DMS79 treated with DMSO at 0.1 percent for 48 hours (cell line): ENCODE measurements around the gene SRP54.
"Not testable (repeated sequence)": the region's sequence is repeated elsewhere in the genome, so short reads cannot be mapped to it uniquely, and the experiment has no call there.

Source experiments
- DNase-seq: peaks from one replicate; lab custom pipeline; 2025; lab: John Stamatoyannopoulos, UW

Gene SRP54

DNA sequence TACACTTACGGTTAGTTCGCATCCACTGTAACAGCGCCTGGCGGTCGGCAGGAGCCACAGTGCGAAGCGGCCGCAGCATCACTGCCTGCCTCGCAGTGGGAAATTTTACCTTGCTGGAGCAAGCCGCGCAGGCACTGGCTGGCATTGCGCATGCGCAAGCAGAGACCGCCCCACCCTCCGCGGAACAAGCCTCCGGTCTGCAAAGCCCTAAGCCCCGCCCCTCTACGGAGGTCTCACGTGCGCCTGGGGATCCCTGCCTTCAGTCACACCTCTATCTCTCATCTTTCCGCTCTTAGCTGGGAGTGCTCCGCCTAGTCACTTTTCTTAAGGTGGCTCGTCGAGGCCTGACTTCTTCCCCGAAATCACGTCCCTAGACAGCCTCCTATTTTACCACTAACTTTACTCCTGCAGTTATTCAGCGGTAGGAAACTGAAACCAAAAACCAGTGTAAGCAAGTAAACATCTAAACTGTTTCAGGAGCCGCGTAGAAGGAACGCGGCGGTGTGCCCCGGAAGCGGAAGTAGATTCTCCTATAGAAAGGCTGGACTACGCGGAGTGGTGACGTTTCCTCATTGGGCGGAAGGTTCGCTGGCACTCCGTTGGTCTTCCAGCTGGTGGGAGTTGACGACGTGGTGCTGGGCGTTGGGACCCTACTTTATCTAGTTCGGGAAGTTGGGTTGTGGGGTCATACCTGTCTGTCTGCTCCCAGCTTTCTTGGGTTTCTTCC is at the start of gene SRP54:
TSS of gene SRP54 (plus strand) at position 572 of the 727 bp plus-strand sequence. CDS start 13,718 bp downstream, outside the sequence.
- peak; percentile 100 for DNase-seq

DNA sequence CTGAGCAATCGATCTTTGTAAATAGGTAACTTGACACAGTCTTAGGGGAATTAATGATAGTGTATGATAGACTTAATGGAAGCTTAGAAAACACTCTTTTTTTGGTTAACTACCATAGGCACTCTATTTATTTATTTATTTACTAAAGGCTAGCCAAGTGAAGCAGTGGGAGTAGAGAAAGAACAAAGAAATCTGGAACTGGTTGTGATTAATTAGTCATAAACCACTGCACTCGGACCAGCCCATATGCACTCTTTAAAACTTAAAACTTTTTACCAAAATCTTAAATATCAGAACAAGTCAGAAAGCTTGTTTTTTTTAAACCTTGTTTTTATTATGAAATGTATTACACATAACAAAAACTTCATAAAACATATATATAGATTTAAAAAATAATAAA is 49.5 kb upstream of the SRP54 start:
- no peak for DNase-seq

DNA sequence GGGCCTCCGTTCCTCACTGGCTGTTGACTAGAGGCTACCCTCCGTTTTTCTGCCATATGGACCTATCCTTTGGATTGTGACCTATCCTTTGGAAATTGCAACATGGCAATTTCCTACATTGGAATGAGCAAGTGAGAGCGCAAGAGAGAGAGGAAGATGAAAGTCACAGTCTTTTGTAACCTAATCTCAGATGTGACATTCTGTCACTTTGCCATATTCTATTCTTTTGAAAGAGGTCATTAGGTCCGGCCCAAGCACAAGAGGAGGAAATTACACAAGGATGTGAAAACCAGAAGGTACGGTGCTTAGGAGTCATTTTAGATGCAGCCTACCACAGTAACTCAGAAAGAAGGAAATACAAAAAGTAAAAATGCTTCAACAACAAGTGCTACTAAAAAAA is 47.3 kb upstream of the SRP54 start:
- DNase-seq: no peak

DNA sequence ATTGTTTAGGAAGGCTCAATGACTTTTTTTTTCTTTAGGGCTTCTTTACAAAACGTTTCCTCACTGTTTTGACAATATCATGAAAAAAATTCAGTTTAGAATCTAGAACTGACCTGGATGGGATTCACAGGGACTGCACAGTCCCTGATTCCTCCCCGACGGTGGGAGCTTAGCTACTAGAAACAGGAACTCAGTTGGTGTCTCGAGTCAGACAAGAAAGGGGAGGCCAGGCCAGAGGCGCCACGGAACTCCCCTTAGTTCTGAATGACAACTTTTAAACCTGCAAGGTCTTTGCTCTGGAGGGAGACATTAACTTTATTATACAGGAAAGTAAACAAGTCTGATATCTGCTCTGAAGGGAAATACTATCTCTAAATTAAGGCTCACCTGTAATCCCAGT is 45.4 kb upstream of the SRP54 start:
- DNase-seq: no peak

DNA sequence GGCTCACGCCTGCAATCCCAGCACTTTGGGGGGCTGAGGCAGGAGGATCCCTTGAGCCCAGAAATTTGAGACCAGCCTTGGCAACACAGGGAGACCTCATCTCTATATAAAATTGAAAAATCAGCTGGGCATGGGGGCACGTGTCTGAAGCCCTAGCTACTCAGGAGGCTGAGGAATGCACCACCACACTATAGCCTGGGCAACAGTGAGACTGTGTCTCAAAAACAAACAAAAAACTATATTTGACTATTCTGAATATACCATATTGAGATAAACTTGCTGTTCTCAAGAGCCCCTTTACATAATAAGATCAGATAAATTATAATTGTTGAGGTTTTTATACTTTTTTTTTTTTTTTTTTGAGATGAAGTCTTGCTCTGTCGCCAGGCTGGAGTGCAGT is 44.9 kb upstream of the SRP54 start:
- no peak for DNase-seq

DNA sequence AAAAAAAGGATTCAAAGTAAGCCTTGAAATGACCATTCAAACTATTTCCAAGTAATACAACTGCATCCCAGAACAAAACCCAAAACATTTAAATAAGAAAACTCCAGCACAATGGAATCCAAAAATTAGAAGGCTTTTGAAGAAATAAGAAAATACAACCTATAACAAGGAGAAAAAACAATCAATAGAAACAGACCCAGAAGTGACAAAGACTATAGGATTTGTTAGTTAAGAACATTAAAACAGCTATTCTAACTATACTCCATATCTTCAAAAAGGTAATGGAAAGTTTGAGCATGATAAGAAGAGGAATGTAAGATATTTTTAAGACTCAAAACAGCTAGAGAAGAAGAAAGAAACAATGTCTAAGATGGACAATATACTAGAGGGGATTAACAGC is 39.3 kb upstream of the SRP54 start:
- no peak for DNase-seq

DNA sequence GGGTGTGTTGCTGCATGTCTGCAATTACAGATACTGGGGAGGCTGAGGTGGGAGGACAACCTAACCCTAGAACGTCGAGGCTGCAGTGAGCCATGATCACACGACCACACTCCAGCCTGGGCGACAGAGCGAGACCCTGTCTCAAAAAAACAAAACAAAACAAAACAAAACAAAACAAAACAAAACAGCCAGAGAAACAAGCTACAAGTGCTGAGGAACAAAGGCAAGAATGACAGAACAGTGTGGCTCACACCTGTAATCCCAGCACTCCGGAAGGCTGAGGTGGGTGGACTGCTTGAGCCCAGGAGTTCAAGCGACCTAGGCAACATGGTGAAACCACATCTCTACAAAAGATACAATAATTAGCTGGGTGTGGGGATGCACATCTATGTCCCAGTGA is 38.0 kb upstream of the SRP54 start:
- DNase-seq: no peak

DNA sequence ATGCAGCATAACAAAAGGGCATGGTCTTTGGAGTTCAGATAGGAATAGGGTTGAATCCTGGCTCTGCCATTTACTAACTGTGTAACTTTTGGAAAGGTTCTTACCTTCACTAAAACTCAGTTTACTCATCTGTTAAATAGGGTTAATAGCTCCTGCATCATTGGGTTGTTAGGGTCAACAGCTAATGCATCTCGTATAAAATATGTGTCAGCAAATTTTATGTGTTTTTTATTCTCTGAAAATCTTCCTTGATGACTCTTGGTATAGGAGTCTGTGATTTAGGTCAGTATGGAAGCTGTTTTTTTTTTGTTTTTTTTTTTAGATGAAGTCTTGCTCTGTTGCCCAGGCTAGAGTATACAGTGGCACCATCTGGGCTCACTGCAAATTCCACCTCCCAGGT is 36.1 kb upstream of the SRP54 start:
- DNase-seq: no peak

DNA sequence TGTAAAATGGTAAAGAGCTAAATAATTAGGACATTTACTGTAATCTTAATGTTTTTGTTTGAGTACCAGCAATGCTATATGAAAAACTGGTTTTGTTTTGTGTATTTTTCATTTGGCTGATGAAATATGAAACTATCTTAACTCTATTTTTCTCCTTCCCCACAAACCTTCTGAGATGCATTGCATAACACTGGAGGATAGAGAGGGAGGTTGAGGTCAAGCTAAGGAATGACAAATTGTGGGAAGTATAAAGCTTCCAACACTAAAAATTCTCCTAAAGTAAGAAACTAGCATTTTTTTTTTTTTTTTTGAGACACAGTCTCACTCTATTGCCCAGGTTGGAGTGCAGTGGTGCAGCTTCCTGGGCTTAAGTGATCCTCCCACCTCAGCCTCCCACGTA is 31.5 kb upstream of the SRP54 start:
- DNase-seq: no peak

DNA sequence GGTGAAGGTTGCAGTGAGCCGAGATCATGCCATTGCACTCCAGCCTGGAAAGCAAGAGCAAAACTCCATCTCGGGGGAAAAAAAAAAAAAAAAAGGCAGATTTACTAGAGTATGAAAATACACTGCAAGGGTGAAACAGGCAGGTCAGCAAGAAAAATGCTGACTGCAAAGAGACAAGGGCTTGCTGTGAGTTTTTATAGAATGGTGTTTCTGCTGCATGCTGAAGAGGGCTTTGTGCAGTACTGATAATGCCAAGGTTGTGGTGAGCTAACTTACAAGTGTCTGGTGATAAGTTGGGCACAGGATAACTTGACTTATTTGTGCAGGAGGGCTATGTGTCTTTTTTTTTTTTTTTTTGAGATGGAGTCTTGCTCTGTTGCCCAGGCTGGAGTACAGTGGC is 25.9 kb upstream of the SRP54 start:
- no peak for DNase-seq

DNA sequence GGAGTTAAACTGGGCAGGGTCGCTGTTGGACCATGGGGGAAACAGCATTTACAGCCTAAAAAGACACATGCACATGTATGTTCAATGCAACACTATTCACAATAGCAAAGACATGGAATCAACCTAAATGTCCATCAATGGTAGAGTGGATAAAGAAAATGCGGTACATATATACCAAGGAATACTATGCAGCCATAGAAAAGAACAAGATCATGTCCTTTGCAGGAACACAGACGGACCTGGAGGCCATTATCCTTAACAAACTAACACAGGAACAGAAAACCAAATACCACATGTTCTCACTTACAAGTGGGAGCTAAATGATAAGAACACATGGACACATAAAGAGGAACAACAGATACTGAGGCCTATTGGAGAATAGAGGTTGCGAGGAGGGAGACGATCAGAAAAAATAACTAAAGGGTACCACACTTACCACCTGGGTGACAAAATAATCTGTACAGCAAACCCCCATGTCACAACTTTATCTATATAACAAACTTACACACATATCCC is 25.0 kb upstream of the SRP54 start:
- DNase-seq: no peak

DNA sequence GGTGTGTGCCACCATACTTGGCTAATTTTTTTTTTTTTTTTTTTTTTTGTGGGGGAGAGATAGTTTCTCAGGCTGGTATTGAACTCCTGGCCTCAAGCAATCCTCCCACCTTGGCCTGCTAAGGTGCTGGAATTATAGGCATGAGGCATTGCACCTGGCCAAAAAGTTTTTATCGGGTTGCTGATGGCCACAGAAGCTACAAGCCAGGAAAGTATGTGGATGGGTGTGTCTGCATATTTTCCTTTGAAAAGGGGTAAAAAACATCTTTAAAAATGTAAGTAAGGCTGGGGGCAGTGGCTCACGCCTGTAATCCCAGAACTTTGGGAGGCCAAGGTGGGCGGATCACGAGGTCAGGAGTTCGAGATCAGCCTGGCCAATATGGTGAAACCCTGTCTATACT is 20.7 kb upstream of the SRP54 start:
- not testable (repeated sequence) for DNase-seq

DNA sequence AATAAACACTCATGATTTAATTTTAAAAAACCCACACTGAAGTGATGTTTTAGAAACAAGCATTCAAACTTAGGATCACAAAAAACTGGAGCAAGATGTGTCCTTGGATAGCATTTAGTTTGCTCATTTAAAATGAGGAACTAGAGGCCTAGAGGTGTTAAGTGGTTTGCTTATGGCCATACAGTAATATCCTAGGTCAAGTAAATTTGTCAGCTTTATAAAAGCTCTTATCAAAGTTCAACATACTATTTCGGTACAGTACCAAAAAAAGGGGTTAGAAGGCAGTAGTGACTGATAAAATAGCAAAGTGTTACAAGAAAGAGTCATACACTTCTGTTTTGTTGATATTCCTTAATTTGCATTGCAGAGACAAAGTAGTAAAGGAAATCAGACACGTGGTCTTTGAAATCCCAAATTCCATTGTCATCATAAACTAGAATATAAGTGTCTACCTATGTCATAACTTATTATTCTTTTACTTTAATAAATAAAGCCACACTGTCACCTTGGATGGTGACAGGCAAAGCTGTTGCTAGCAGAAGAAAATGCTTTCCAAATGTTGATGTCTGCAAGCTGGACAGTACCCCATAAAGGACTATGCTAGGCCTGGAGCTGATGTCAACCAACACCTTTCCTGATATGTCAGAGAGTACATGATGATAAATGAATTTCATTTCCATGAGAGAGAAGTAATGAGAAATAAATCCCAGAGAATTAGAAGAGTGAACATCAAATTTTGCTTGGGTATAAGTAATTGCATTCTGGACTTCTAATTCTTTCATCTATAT is 17.6 kb upstream of the SRP54 start:
- DNase-seq: no peak

DNA sequence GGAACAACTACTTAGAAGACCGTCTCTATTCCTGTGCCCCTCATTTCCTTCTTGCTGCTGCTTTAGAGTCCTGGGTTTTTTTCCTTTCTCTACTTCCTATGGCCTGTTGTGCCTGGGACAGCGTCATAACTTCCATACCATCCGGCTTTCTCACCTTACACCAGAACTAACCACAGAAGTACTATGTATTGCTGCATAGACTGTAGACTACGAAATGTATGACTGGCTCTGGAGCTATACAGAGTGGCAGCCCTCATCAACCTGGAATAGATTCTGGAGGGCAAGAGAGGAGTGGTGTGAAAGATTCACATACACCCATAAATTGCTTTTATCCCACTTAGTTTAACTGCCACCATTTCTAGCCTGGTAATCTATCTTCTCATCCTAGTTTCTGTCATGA is 16.9 kb upstream of the SRP54 start:
- DNase-seq: no peak

DNA sequence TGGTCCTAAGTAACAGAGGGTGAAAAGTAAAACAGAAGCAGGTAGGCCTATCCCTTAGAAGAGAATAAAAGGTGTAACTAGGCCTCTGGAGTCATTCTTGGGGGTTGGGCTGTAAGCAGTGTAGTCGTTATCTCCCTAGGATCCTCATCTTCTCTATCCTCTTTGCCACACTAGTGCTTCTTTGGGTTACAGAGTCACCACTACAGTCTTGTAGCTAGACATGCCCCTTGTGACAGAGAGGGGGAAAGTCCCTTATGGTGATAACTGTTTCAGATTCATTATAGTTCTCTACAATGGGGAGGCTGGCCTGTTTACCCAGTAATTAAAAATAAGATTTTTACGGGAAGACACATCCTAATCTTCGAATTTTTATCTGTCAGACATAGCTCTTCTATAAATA is 16.4 kb upstream of the SRP54 start:
- DNase-seq: no peak

DNA sequence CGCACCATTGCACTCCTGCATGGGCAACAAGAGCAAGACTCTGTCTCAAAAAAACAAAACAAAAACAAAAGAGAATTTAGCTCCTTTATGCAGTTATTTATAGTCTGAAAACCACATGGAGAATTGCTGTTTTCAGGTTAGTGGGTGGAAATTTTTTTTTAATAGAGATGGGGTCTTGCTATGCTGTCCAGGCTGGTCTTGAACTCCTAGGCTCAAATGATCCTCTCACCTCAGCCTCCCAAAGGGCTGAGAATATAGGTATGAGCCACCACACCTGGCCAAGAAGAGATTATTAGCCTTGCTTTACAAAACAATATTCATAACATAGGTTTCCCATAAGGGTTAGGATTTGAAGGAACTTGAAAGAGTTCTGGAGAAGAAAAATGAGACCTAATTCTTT is 12.1 kb upstream of the SRP54 start:
- no peak for DNase-seq

DNA sequence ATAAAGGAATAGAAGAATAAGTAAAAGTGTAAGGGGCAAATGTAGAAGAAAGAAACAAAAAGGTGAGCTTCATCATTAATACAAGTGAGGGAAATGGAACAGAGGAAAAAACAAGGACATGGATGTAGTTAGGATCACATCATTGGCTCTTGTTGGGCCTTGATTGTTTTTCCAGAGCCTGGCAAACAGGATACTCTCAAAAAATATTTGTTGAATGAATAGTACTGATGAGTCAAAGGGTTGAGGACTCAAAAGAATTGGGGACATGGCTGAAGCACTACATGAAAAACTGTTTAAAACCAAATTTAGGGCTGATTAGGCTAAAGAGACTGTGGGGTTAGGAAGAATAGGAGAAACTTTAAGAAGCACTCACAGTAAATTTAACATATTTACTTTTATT is 11.4 kb upstream of the SRP54 start:
- DNase-seq: no peak

DNA sequence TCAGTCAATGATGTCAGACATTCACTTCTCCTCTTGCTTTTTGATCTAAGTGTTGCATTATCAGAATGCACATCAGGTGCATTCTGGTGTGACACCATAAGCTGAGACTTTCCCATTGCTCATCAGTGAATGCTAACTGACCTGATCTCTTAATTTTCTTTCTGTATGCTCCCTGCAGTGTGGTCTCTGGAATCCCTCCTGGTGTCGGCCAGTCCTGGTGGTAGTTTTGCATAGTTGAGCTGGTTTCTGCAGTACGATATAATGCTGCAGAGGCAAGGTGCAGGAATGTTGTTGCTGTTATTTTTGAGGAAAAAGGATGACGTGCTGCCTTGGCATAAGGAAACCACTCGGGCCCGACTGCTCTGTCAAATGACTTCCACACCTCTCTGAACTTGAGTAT is 11.0 kb upstream of the SRP54 start:
- no peak for DNase-seq

DNA sequence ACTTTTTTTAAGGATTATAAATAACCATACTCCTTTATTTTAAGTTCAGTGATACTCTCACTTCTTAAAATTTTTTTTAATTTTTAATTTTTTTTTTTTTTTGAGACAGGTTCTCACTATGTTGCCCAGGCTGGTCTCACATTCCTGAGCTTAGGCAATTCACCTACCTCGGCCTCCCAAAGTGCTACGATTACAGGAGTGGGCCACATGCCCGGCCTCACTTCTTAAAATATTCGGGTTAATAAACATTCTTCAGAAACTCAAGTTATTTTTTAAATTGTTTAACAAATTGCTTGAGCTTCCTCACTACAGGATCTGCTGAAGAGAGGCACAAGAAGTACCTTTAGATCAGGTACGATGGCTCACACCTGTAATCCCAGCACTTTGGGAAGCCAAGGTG is 4.3 kb upstream of the SRP54 start:
- DNase-seq: no peak

DNA sequence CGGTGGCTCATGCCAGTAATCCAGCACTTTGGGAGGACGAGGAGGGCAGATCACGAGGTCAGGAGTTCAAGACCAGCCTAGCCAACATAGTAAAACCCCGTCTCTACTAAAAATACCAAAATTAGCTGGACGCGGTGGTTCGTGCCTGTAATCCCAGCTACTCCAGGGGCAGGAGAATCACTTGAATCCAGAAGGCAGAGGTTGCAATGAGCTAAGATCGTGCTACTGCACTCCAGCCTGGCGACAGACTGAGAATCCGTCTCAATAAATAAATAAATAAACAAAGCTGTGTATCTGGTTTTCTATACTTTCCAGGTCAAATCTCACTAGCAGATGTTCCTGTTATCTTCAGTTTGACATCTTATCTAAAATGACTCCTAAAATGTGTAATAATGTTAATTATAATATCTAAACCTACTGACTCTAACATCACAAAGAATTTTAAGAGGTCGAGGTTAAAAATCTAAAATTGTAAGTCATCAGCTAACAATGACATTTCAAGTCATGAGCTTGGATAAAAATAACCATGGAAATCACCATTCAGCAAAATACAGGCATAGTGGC is 2.4 kb upstream of the SRP54 start:
- DNase-seq: no peak

DNA sequence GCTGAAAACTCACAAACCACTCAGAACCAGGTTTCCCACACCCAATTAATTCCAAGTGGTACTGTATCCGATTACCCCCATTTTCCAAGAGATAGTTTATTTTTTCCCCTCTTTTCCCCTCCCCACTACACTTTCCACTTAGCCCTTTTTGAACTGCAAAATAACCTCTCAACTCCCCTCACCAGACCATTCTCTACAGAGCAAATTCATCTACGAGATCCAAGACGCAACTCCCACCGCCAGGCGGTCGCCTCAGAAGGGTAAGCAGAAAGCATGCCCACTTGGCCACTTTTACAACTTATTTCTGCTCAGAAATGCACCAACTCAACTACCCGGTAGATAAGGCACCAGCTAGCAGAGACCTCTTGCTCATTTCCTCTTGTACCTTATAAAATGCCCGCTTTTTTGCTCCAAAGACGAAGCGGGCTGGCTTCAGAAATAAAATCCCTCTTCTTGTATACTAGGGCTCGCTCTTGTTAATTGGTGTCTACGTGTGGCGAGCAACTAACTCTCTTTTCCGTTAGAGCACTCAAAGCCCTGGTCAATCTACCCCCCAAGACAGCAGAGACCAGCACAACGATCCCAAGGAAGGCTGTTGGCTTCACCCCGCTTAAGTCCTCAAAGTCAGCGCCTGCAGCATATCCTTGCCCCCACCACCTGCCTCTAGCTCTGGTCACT is 910 bp upstream of the SRP54 start:
- no peak for DNase-seq

DNA sequence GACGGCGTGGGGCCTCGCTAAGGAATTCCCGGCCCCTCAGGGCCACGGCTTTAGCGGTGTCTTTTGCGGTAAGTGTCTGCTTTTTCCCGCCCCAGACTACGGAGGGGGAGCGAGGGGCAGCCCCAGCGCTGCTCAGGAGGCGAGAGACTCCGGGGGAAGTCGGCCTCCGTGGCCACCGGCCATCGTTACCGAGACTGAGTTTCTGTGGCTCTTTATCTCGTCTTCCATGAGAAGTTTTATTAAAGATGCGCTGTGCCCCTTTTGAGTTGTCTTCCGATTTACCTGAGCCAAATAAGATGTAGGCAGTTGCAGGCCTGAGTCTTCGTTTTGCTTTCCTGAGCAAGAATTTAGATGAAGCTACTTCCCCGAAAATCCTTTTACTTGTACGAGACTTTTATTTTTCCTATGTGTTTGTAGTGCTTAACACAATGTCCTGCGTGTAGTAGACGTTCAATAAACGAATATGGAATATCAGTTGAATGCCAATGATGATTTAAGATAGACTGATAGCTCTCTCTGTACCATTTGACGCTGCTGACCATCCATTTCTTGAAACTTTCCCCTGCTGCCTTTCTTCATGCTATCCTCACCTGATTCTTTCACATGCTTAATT is 462 bp downstream of the SRP54 start:
- DNase-seq: no peak
